ENCODE data around the gene CACNG5. TPM values are rescaled to one million over a fixed set of nuclear protein-coding genes. Genes with fewer than 3 reads are reported as not detected.

Gene CACNG5
- total and polyA plus RNA-seq, 3 donors from 2014 or later, result 0.55 TPM; not detected in 2

- H3K27ac ChIP-seq, result no peak overlapping the region
- intact Hi-C loops (cut with DNase I; ENCODE audit: low total_unique reads), result no loop called here
- H3K27me3 ChIP-seq, result no peaks in the 10 kb centered on the region
- no peak overlapping the region for H3K4me3 ChIP-seq
- WGBS, 2 donors, result 85 to 90% methylated on average over 10 to 12 of the region's 12 CpGs
- no peak for DNase-seq
- no peaks in the 10 kb centered on the region for H3K36me3 ChIP-seq (ENCODE audit: low read depth, missing control alignments)
- H3K9me3 ChIP-seq, result no peaks in the 10 kb centered on the region
- no peaks in the 10 kb centered on the region for H3K4me1 ChIP-seq
- no peak for TF ChIP-seq POLR2A (IDR thresholded peaks at IDR 0.05)
- TF ChIP-seq, protein P1, sequence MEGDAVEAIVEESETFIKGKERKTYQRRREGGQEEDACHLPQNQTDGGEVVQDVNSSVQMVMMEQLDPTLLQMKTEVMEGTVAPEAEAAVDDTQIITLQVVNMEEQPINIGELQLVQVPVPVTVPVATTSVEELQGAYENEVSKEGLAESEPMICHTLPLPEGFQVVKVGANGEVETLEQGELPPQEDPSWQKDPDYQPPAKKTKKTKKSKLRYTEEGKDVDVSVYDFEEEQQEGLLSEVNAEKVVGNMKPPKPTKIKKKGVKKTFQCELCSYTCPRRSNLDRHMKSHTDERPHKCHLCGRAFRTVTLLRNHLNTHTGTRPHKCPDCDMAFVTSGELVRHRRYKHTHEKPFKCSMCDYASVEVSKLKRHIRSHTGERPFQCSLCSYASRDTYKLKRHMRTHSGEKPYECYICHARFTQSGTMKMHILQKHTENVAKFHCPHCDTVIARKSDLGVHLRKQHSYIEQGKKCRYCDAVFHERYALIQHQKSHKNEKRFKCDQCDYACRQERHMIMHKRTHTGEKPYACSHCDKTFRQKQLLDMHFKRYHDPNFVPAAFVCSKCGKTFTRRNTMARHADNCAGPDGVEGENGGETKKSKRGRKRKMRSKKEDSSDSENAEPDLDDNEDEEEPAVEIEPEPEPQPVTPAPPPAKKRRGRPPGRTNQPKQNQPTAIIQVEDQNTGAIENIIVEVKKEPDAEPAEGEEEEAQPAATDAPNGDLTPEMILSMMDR (IDR thresholded peaks at IDR 0.05), result no peak
These were observed 23.5 kb downstream of the CACNG5 start for GRCh38 chr17:66858226-66859083.

GRCh38 chr17:66859353-66859752 is 24.4 kb downstream of the CACNG5 start:
- Histone ChIP-seq H3K27ac (no peak overlapping the region), H3K4me3 (no peak overlapping the region), H3K4me1 (no peaks in the 10 kb centered on the region), H3K27me3 (no peaks in the 10 kb centered on the region), H3K9me3 (no peaks in the 10 kb centered on the region), H3K36me3 (ENCODE audit: low read depth, missing control alignments) (no peaks in the 10 kb centered on the region)
- 64 to 72% methylated on average over 8 of the region's 8 CpGs for WGBS, 2 donors
- TF ChIP-seq POLR2A (IDR thresholded peaks at IDR 0.05), result no peak
- TF ChIP-seq, protein P1 (IDR thresholded peaks at IDR 0.05), result no peak
- DNase-seq, result no peak
- intact Hi-C loops (cut with DNase I; ENCODE audit: low total_unique reads), result no loop called here

- 78 to 81% methylated on average over 3 of the region's 3 CpGs for WGBS, 2 donors
- Histone ChIP-seq H3K36me3 (ENCODE audit: low read depth, missing control alignments) (no peaks in the 10 kb centered on the region), H3K9me3 (no peaks in the 10 kb centered on the region), H3K4me3 (no peak overlapping the region), H3K27me3 (no peaks in the 10 kb centered on the region), H3K27ac (no peak overlapping the region), H3K4me1 (no peaks in the 10 kb centered on the region)
- intact Hi-C loops (cut with DNase I; ENCODE audit: low total_unique reads), result no loop called here
- no peak for TF ChIP-seq POLR2A (IDR thresholded peaks at IDR 0.05)
- TF ChIP-seq, protein P1 (IDR thresholded peaks at IDR 0.05), result no peak
- DNase-seq, result no peak
These were observed 25.3 kb downstream of the CACNG5 start for GRCh38 chr17:66860204-66860603.

DNA sequence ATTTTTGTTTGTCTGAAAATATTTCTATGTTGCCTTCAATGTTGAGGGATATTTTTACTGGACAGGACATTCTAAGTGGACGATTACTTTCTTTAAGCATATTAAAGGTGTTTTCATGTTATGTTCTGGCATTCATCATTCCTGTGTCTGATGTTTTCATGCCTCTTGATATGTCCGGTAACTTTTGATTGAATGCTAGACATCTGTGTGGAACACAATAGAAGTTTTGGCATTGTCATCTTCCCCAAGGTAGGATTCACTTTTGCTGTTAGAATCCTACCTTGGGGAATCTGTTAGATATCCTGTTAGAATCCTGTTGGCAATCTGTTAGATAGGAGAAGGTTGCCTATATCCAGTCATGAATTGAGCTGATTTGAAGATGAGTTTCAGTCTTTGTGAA is 28.9 kb downstream of the CACNG5 start:
- WGBS, 2 donors, result 89 to 92% methylated on average over 2 of the region's 2 CpGs
- Histone ChIP-seq H3K9me3 (no peaks in the 10 kb centered on the region), H3K27ac (no peak overlapping the region), H3K27me3 (no peaks in the 10 kb centered on the region), H3K4me3 (no peak overlapping the region), H3K4me1 (no peaks in the 10 kb centered on the region), H3K36me3 (ENCODE audit: low read depth, missing control alignments) (no peaks in the 10 kb centered on the region)
- no peak for DNase-seq
- TF ChIP-seq, protein P1 (IDR thresholded peaks at IDR 0.05), result no peak
- TF ChIP-seq POLR2A (IDR thresholded peaks at IDR 0.05), result no peak
- intact Hi-C loops (cut with DNase I; ENCODE audit: low total_unique reads), result no loop called here

DNA sequence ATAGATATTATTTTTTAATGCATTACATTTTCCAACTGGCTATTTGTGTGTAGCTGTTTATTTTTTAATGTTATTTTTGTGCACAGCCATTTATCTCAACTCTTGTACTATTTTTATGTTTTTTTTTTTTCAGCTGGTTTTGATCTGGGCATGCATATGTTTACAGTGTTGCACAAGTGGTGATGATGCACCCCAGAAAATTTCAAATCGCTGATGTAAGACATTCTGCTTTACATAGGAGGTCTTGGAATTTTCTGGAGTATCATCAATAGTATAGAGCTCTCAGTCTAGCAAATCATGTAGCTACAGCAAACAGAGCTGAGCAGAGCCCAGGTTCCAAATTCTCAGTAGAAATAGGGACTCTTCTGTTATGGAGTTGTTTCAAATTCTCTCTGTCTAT is 30.2 kb downstream of the CACNG5 start:
- no peaks in the 10 kb centered on the region for H3K36me3 ChIP-seq (ENCODE audit: low read depth, missing control alignments)
- no peak for DNase-seq
- WGBS, 2 donors, result 86 to 90% methylated on average over 1 of the region's 1 CpG
- H3K4me1 ChIP-seq, result no peaks in the 10 kb centered on the region
- no peak overlapping the region for H3K4me3 ChIP-seq
- TF ChIP-seq, protein P1 (IDR thresholded peaks at IDR 0.05), result no peak
- no peak for TF ChIP-seq POLR2A (IDR thresholded peaks at IDR 0.05)
- intact Hi-C loops (cut with DNase I; ENCODE audit: low total_unique reads), result no loop called here
- no peak overlapping the region for H3K27ac ChIP-seq
- H3K9me3 ChIP-seq, result no peaks in the 10 kb centered on the region
- no peaks in the 10 kb centered on the region for H3K27me3 ChIP-seq
